T-helper 1 cell treated with Interleukin-12 subunit alpha and Interleukin-12 subunit beta and Interleukin-4 antibody, amounts not matched to agents 30 μg/mL and 1 μg/mL, for 36 hours (primary cell): ENCODE data around the gene LGI2.

Source experiments
- H3K27ac Mint-ChIP-seq: one replicate; pipeline ENCODE4 v1.8.0; 2021; ENCODE audit warnings: mild to moderate bottlenecking, mixed read lengths
- H3K27me3 Mint-ChIP-seq: one replicate; pipeline ENCODE4 v1.8.0; 2021; ENCODE audit warnings: low read depth, mixed read lengths
- H3K36me3 Mint-ChIP-seq: one replicate; pipeline ENCODE4 v1.8.0; 2021; ENCODE audit warnings: low read depth, mixed read lengths
- H3K4me1 Mint-ChIP-seq: one replicate; pipeline ENCODE4 v1.8.0; 2021; ENCODE audit warnings: low read depth, mixed read lengths
- H3K4me3 Mint-ChIP-seq: one replicate; pipeline ENCODE4 v1.8.0; 2021; ENCODE audit warnings: mild to moderate bottlenecking, moderate library complexity, mixed read lengths
- H3K9me3 Mint-ChIP-seq: one replicate; pipeline ENCODE4 v1.8.0; 2021; ENCODE audit warnings: mixed read lengths

The LGI2 gene

DNA sequence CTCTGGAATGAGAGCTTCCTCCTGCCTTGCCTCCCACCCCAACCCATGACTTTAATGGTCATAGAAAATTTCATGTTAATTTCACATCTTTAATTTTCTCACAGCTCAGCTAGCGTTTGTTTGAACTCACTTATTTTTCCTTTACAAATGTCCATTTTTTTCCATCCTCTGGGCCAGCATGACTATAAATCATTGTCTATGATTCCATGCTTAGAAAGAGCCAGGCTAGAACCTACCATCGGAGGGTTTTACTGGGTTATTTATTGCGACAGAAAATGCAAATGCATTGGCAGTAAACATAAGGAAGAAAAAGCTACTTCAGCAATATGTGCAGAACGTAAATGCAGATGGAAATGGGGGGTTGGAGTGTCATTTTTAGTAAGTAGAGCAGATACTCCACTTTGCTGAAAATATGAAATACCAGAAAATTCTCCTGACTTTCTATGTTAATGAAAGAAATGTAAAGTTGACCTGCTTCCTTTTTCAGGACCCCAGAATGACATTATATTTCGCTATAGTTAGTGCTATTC lies 37.1 kb downstream of the LGI2 start:
- Mint-ChIP-seq H3K9me3 (no peaks in the 10 kb centered on the region), H3K36me3 (no peaks in the 10 kb centered on the region), H3K27ac (no peak overlapping the region), H3K27me3 (no peaks in the 10 kb centered on the region), H3K4me1 (no peaks in the 10 kb centered on the region), H3K4me3 (no peak overlapping the region)

DNA sequence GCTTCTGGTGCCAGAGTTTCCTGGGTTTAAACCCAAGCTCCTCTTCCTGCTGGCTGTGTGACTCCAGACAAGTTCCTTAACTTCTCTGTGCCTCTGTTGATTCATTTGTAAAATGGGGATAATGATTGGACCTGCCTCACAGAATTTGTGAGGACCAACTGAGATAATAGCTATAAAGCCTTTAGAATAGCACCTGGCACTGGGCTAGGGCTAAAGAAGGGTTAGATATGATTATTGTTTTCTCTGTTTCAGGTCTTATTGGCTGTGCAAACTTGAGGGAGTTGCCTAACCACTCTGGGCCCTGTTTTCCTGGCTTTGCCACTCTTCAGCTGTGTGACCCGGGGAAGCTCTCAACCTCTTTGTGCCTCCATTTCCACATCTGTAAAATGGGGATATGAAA lies 37.8 kb downstream of the LGI2 start:
- Mint-ChIP-seq H3K4me3 (no peak overlapping the region), H3K36me3 (no peaks in the 10 kb centered on the region), H3K4me1 (no peaks in the 10 kb centered on the region)

DNA sequence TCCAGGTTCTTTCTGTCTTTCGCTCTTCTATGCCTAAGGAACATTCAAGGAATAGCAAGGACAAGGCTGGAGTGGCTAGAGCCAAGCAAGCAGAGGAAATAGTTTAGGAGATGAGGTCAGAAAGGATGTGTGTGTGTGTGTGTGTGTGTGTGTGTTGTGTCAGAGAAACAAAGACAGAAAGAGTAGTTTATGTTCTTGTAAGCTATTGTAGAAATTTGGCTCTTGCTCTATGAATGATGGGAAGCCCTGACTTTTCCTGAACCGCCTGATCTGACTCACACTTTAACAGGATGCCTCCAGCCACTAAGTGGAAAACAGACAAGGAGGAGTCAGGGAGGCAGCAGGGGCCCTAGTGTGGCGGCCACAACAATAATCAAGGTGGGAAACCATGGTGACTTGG lies 39.7 kb downstream of the LGI2 start:
- Mint-ChIP-seq H3K9me3 (no peaks in the 10 kb centered on the region), H3K27ac (no peak overlapping the region), H3K4me1 (no peaks in the 10 kb centered on the region), H3K27me3 (no peaks in the 10 kb centered on the region), H3K36me3 (no peaks in the 10 kb centered on the region), H3K4me3 (no peak overlapping the region)

More for the DNA sequence above, 37.8 kb downstream of the LGI2 start:
- no peaks in the 10 kb centered on the region for H3K27me3 Mint-ChIP-seq
- H3K27ac Mint-ChIP-seq: no peak overlapping the region
- no peaks in the 10 kb centered on the region for H3K9me3 Mint-ChIP-seq

DNA sequence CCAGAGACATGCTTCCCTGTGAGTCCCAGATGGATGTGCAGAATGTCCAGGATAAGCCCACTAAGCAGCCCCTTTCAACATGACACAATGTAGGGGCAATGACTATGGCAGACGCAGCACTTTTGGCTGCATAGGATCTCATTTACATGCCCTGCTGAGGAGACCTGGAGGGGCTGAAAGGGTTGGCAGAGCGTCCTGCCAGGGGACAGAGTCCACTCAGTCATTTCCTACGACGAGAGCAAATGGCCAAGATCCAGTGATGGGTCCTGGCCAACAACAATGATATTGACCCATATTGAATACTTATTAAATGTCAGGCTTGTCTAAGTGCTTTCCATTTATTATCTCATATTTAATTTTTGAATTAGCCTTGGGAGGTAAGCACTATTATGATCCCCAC lies 41.4 kb downstream of the LGI2 start:
- Mint-ChIP-seq H3K36me3 (no peaks in the 10 kb centered on the region), H3K4me1 (no peaks in the 10 kb centered on the region), H3K27me3 (no peaks in the 10 kb centered on the region), H3K9me3 (no peaks in the 10 kb centered on the region), H3K27ac (no peak overlapping the region), H3K4me3 (no peak overlapping the region)

DNA sequence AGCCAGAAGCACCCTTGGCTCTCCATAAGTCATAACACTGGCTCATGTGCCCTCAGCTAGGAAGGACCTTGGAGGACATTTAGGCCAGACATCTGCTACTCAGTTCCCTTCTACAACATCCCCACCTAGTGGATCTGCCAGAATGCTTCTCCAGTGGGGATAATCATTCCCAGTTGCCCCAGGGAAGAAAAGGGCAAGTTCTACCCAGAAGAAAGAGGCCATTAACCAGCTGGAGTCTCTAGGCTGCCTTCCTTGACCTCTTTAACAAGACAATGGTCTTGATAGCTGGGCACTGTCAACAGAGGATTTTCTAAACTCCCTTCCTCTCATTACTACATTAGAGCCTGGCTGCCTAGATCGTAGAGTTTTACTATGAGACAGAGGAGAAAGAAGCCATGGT lies 42.0 kb downstream of the LGI2 start:
- Mint-ChIP-seq H3K36me3 (no peaks in the 10 kb centered on the region), H3K4me1 (no peaks in the 10 kb centered on the region), H3K27me3 (no peaks in the 10 kb centered on the region), H3K4me3 (no peak overlapping the region), H3K9me3 (no peaks in the 10 kb centered on the region), H3K27ac (no peak overlapping the region)

DNA sequence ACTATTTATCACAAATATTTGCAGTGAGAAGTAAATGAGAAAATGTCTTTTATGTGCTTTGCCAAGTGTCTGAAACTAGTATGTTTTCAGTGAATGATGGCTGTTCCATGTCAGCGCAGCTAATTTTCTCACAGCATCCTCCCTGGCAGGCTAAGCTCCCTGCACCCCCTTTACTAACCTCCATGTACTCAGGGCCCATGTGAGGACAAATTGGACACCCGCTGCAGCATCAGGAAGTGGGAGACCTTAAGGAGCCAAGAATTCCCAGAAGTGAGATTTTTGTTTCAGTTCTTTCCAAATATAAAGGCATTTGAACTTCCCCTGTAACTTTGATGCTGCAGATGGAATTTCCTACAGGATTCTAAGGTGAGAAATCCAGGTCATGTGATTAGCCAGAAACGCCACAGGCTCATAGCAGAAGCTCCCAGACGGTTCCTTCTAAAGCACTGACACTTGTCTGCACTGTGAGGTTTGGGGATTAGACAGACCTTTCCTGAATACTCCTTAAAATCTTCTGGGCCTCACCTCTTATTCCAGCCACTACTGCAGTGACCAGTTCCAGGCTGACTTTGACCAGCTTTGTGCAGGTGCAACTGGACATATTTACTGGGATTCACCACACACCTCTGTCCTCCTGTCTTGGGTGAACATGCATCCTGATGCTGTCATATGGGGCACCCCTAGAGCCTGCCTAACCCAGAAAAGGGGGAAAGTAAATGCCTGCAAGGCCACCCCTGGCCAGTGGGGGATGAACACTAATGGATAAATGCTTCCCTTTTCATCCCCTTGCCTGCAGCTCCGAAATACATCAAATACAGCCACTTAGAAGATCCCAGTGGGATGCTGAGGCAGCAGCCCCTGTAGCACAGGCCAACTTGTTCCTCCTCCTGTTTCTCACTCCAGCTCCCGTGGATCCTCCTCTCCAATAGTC lies 45.9 kb downstream of the LGI2 start:
- H3K36me3 Mint-ChIP-seq: no peaks in the 10 kb centered on the region
- no peaks in the 10 kb centered on the region for H3K9me3 Mint-ChIP-seq
- no peak overlapping the region for H3K4me3 Mint-ChIP-seq
- no peaks in the 10 kb centered on the region for H3K27me3 Mint-ChIP-seq
- peaks cover 5% of the 10 kb centered on the region for H3K4me1 Mint-ChIP-seq
- no peak overlapping the region for H3K27ac Mint-ChIP-seq

DNA sequence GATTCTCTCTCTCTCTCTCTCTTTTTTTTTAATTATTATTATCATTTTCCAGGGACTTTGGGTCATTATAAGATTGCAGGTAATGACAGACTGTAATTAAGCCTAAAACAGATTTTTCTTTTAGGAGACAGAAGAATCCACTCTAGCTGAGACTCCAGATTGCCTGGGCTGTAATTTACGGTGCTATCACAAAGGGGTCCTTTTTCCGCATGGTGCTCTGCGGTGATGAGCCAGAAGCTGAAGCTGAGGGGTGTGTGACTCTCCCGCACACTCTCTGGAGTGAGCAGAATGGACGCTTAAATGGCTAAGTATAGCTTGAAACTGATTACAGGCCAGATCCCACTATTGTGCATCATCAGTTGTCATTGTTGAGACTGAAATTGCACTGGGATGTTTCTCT lies 50.0 kb downstream of the LGI2 start:
- Mint-ChIP-seq H3K4me1 (peaks cover 11% of the 10 kb centered on the region), H3K27ac (no peak overlapping the region), H3K36me3 (no peaks in the 10 kb centered on the region), H3K27me3 (peaks cover 3% of the 10 kb centered on the region), H3K9me3 (no peaks in the 10 kb centered on the region), H3K4me3 (no peak overlapping the region)

DNA sequence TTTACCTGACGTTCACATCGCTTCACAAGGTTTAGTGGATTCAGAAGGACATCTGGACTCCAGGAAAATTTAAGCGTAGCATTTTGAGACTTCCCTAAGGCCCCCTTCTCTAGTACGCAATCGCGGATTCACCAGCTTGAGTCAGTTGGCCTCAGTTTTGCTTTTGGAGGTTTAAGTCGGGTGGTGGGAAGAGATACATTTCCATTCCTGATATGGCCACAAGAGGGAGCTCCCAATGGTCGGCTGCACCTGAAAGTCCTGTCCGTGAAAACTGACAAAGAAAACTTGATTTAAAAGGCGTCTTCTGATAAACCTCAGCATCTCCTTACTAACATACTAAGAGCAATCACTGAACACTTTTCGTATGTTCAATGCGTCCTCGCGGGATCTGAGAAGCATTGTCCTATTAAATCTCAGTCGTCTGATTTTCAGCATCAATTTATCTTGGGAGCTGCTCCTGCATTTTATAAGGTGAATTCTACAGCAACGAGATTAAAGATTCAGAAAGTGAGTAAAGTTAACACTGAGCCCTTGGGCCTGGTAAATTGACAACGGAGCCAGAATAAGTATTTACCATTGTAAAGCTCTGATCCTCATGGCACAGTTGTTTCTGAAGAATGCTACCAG lies 50.6 kb downstream of the LGI2 start:
- Mint-ChIP-seq H3K4me3 (no peak overlapping the region), H3K4me1 (peaks cover 11% of the 10 kb centered on the region), H3K27me3 (peaks cover 3% of the 10 kb centered on the region), H3K36me3 (no peaks in the 10 kb centered on the region), H3K9me3 (no peaks in the 10 kb centered on the region), H3K27ac (no peak overlapping the region)

DNA sequence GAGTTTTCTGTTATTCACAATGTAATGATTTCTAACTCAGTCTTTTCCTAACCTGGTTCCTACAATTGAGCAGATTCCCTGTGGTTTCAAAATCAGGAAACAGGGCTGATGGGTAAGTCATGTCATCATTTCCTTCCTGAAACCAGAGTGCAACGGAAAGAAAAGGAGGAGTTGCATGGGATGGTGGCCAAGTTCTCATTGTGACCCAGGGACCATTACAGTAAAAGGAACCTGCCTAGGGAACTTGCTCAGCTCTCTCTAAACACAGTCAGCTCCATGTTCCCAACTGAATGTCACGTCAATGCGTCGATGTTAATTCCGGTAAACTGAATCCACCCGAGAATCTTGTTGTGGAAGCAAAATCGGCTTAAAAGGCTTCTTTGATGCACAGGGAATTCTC lies 51.2 kb downstream of the LGI2 start:
- Mint-ChIP-seq H3K27ac (no peak overlapping the region), H3K36me3 (no peaks in the 10 kb centered on the region), H3K4me3 (no peak overlapping the region), H3K9me3 (no peaks in the 10 kb centered on the region), H3K27me3 (peaks cover 3% of the 10 kb centered on the region), H3K4me1 (peaks cover 11% of the 10 kb centered on the region)

DNA sequence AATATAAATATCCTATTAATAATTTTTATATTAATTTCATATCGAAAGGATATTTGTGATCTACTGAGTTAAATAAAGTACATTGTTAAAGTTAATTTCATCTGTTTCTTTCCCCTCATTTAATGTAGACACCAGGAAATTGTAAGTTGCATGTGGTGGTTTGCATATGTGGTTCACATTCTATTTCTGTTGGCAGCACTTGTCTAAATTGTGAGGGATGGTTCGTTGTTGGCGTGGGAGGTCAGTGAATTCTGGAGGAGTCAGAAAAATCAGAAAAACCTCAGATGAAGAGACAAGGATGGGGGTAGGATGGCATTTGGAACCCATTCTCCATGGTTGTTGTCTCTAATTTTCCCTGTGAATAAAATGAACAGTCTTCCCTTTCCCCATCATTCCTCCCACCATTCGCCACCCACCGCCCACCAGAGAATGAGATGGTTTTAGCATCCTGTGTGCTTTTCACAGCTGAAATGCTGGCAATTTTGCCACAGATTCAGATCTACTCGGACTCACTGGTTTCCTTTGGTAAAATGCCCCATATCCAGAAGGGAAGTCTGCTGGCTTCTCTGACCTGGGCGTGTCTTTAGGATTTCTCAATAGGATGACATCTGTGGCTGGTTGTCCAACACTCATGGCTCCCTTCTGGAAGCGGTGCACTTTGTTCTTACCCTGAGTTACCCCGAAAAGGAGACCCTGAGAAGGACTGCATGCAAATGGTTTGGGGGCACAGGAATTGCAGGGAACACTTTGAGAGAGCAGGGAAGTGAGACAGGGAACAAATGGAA lies 52.3 kb downstream of the LGI2 start:
- Mint-ChIP-seq H3K36me3 (no peaks in the 10 kb centered on the region), H3K9me3 (no peaks in the 10 kb centered on the region), H3K4me3 (no peak overlapping the region), H3K27me3 (peaks cover 3% of the 10 kb centered on the region), H3K27ac (no peak overlapping the region), H3K4me1 (peaks cover 11% of the 10 kb centered on the region)

DNA sequence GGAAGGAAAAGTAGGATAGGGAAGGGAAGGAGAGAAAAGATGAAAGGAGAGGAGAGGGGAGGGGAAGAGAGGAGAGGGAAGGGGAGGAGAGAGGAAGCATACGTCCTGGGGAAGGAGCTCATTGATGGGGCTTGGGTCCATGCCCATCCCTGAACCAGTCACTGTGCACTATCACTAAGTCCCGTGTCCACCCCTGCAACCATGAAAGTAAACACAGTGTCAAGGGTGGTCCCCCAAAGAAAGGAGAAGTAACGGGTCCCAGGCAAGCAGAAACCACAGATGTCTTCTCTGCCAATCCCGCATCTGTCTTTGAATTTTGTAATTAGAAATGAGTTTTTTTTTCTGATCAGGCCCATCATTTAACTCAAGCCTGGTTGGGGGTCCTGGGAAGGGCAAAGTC lies 55.2 kb downstream of the LGI2 start:
- Mint-ChIP-seq H3K27ac (no peak overlapping the region), H3K36me3 (no peaks in the 10 kb centered on the region), H3K9me3 (no peaks in the 10 kb centered on the region), H3K4me1 (peaks cover 11% of the 10 kb centered on the region), H3K27me3 (peaks cover 3% of the 10 kb centered on the region), H3K4me3 (no peak overlapping the region)

DNA sequence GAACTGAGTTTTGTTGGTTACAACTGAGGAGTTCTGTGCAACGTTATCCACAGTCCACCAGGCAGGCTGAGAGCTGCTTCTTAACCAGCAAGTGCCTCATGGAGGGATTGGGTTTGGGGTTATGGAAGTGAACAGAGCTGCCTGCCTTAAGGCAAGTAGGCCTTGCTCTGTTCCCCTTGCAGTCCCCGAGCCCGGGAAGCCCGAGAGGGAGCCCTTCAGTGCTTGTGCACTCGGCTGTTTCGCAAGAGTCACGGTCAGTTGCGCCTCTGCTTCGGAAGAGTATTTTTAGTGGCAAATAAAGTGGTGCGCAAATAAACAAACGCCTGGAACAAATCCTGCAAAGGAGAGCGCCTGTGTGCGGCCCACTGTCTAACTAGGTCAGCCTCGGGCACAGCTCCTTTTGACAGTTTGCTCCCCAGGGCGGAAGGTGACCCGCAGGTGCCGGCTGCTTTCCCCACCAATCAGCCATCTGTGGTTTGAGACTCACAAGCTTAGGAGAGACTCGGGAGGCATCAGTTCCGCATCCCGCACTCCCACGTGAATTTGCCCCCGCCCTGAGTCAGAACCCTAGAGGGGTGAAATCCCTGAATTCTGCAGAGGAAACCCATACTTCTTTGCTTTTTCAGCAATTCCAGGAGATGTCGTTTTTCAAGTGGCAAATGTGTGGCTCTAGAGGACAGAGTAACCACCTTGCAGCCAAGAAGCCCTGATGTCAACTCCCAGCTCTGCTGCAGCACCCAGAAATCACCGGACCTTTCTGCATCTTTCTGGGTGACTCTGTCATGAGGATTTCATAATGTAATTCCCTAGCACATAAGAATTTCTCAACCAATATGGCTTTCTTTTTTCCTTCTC lies 56.8 kb downstream of the LGI2 start:
- H3K9me3 Mint-ChIP-seq: no peaks in the 10 kb centered on the region
- H3K4me1 Mint-ChIP-seq: no peaks in the 10 kb centered on the region
- no peak overlapping the region for H3K4me3 Mint-ChIP-seq
- H3K36me3 Mint-ChIP-seq: no peaks in the 10 kb centered on the region
- H3K27me3 Mint-ChIP-seq: peaks cover 3% of the 10 kb centered on the region
- H3K27ac Mint-ChIP-seq: no peak overlapping the region

DNA sequence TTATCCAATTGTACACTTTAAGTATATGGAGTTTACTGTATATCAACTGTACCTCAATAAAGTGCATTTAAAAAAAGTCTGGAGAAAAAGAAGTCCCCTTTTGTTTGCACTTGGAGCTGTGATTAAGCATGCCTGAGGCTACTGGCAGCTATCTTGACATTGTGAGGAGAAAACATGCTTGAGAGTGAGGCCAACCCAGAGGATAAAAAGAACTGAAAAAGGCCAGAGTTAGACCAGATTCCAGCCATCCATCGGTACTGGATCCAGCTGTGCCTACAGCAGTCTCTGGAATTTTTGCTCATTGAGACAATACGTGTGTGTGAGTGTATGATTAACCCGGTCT lies 57.4 kb downstream of the LGI2 start:
- no peak overlapping the region for H3K27ac Mint-ChIP-seq
- H3K27me3 Mint-ChIP-seq: peaks cover 3% of the 10 kb centered on the region
- no peaks in the 10 kb centered on the region for H3K4me1 Mint-ChIP-seq
- no peaks in the 10 kb centered on the region for H3K9me3 Mint-ChIP-seq
- H3K36me3 Mint-ChIP-seq: no peaks in the 10 kb centered on the region
- no peak overlapping the region for H3K4me3 Mint-ChIP-seq

DNA sequence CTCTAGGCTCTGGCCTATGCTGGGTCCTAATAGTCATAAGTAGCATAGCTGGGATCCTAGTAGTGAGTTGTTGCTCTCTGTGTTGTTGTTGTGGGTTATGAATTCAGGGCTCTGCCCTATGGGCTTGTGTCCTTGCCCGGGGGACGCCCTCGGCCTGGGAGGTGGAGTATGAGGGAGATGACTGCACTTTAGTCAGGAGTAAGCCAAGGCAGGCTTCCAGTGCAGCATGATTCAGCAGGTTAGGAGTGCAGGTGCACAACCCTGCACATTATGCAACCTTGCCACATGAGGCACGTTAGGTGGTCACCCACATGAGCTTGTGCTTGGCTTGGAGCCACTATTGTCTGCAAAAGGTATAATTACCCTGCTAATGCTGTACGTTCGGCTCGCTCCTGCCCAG lies 59.6 kb downstream of the LGI2 start:
- Mint-ChIP-seq H3K36me3 (no peaks in the 10 kb centered on the region), H3K4me1 (no peaks in the 10 kb centered on the region), H3K27ac (no peak overlapping the region), H3K9me3 (peaks cover 5% of the 10 kb centered on the region), H3K27me3 (peaks cover 3% of the 10 kb centered on the region), H3K4me3 (no peak overlapping the region)
